ENCODE measurements around the gene MAP2K1. TPM values are rescaled to one million over a fixed set of nuclear protein-coding genes. Genes with fewer than 3 reads are reported as not detected.

Gene MAP2K1
- total and polyA plus RNA-seq, 2 of the 4 experiments (the other 2 are of a cell fraction) = 34.7 to 37.8 TPM

DNA sequence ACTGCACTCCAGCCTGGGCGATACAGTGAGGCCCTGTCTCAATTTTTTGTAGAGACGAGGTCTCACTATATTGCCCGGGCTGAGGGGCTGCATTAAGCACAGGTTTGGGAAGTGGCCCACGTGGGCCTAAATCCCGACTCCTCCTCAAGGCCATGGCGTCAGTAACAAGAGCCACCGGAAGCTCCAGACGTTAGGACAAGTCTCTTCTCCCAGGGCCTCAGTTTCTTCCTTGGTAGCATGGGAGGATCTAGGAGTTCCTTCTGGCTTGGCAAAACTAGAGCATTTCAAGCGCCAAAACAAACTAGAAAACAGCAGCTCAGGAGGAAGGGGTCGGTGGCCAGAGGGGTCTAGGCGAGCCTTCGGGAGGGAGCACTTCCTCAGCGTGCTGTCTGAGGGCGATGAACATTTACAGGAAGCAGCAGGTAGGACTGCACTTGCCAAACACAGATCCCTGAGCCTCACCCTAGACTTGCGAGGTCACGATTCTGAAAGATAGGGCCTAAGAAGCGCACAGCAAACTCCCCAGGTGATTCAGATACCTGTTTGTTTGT lies 110.3 kb downstream of the MAP2K1 start:
- H3K27me3 ChIP-seq (ENCODE audit: control insufficient read depth, insufficient read depth, low read length) = no peaks in the 10 kb centered on the region
- POLR2A ChIA-PET (ENCODE audit: unreplicated experiment) = no interaction called here
- WGBS, 2 experiments (ENCODE audit: extremely low coverage in 2 of 2, insufficient read length in 1 of 2) = 94% methylated on average over 2 of the region's 17 CpGs; no CpG with 5 or more reads in 1 of the 2 experiments
- peak overlapping the region; percentile 39 for H2BK5ac ChIP-seq (ENCODE audit: low read depth, low read length, poor library complexity, severe bottlenecking)
- H3K9me3 ChIP-seq (ENCODE audit: control insufficient read depth, insufficient read depth, low read length) = no peaks in the 10 kb centered on the region
- no peaks in the 10 kb centered on the region for H3K4me1 ChIP-seq (ENCODE audit: control insufficient read depth, insufficient read depth, low read length)
- peak overlapping the region; percentile 78 for H3K4me3 ChIP-seq (ENCODE audit: insufficient read depth, low read depth, low read length)
- peak overlapping the region; percentile 81 for H3K4me2 ChIP-seq (ENCODE audit: low read depth, low read length)
- peak overlapping the region; percentile 98 for H2AK9ac ChIP-seq (replicated peaks; ENCODE audit: low read depth, low read length, poor library complexity)
- H2BK120ac ChIP-seq (ENCODE audit: low read depth, low read length) = no peak overlapping the region
- peak overlapping the region; percentile 77 for H2AK5ac ChIP-seq (ENCODE audit: low read depth, low read length)
- peak overlapping the region; percentile 83 for H3K9ac ChIP-seq (ENCODE audit: low read depth, low read length)
- peak; percentile 12 for ATAC-seq (ENCODE audit: low read depth)
- peak overlapping the region; percentile 93 for H2AFZ ChIP-seq (replicated peaks; ENCODE audit: low read length, poor library complexity)
- no peak overlapping the region for H3K18ac ChIP-seq (ENCODE audit: low read depth, low read length)
- peak overlapping the region; percentile 78 for H3K4ac ChIP-seq (ENCODE audit: low read depth, low read length)
- TF ChIP-seq ELK1 (IDR thresholded peaks at IDR 0.05; ENCODE audit: borderline replicate concordance, low read depth, low read length) (no peak), RCOR1 (IDR thresholded peaks at IDR 0.05; ENCODE audit: insufficient replicate concordance, low read length) (no peak), USF2 (IDR thresholded peaks at IDR 0.05; ENCODE audit: low read depth, low read length) (no peak)
- in situ Hi-C loops (cut with MboI; ENCODE audit: low sequenced_read_pairs) = loop anchor here (25.0 kb wide), 1 partner anchor 585 kb away; no protein-coding TSS in a partner anchor
- H2BK20ac ChIP-seq (ENCODE audit: low read depth, low read length) = no peak overlapping the region
- peaks cover 15 to 31% of the 10 kb centered on the region in 2 experiments for H3K79me1 ChIP-seq (ENCODE audit: low read depth in 1 of 2, low read length in 2 of 2)
- H2BK15ac ChIP-seq (ENCODE audit: low read depth, low read length) = no peak overlapping the region
- DNase-seq = no peak
- peaks cover 38% of the 10 kb centered on the region for H4K20me1 ChIP-seq (ENCODE audit: insufficient read depth, low read length)
- BruUV-seq (replicated peaks) = no TSS peak
- H3K56ac ChIP-seq (ENCODE audit: extremely low read depth, insufficient read depth, low read length) = peak overlapping the region; percentile 83
- peak overlapping the region; percentile 69; the same call in 1 of the 2 replicates for H3K23ac ChIP-seq (ENCODE audit: low read depth, low read length)
- peaks cover 33% of the 10 kb centered on the region for H3K36me3 ChIP-seq (ENCODE audit: control insufficient read depth, insufficient read depth, low read length)
- peak overlapping the region; percentile 78 for H3K27ac ChIP-seq (ENCODE audit: insufficient read depth, low read length)
- intact Hi-C loops (cut with micrococcal nuclease) = loop anchor here (1.0 to 5.0 kb wide), 2 partner anchors 111 to 245 kb away; partner anchors contain the start of genes MAP2K1 and MEGF11
- peak overlapping the region; percentile 85 for H3K14ac ChIP-seq (replicated peaks; ENCODE audit: low read depth, low read length)
- H4K5ac ChIP-seq (ENCODE audit: low read depth, low read length) = peak overlapping the region; percentile 38
- peak overlapping the region; percentile 63 for H4K91ac ChIP-seq (ENCODE audit: insufficient read depth, low read depth, low read length)
- peak overlapping the region; percentile 83 to 99 for H4K8ac ChIP-seq (ENCODE audit: low read depth in 2 of 2, low read length in 2 of 2)
- dilution Hi-C loops (cut with HindIII; ENCODE audit: low sequenced_read_pairs, unreplicated experiment) = no loop called here
- H3K9me1 ChIP-seq (ENCODE audit: insufficient read depth, low read length) = no peaks in the 10 kb centered on the region
- CTCF ChIA-PET = interaction anchor here (0.7 to 2.5 kb wide), 6 partner anchors 13 to 118 kb away, joined by 3 to 10 read pairs (median 3); partner anchors contain the start of gene MAP2K1

All from IMR-90 (cell line).